Vagina (tissue), 2 donors: ENCODE results near the gene ZSWIM6.

Experiments used
- CTCF ChIP-seq, 3 experiments: fragments of 450-650 bp in 2 of 3; fragments of 200-600 bp in 1 of 3; sonication (generic) in 1 of 3; IDR thresholded peaks; one replicate each; pipeline ENCODE4 v1.5.1; 2017 to 2019; ENCODE audit warnings: antibody characterized with exemption in 3 of 3, mild to moderate bottlenecking in 2 of 3, moderate library complexity in 2 of 3
- POLR2A ChIP-seq, 2 donors: fragments of 450-650 bp; IDR thresholded peaks; one replicate each; pipeline ENCODE4 v1.6.1; 2017; ENCODE audit warnings: antibody characterized with exemption in 2 of 2, mild to moderate bottlenecking in 2 of 2, moderate library complexity in 2 of 2
- POLR2AphosphoS5 ChIP-seq, 2 donors: sonication (generic); formaldehyde crosslinking; IDR thresholded peaks; one replicate each; pipeline ENCODE4 v1.9.0; 2017; ENCODE audit warnings: antibody characterized with exemption in 2 of 2, mild to moderate bottlenecking in 2 of 2, low read depth in 1 of 2; ENCODE audit not compliant: insufficient read depth in 1 of 2

DNA sequence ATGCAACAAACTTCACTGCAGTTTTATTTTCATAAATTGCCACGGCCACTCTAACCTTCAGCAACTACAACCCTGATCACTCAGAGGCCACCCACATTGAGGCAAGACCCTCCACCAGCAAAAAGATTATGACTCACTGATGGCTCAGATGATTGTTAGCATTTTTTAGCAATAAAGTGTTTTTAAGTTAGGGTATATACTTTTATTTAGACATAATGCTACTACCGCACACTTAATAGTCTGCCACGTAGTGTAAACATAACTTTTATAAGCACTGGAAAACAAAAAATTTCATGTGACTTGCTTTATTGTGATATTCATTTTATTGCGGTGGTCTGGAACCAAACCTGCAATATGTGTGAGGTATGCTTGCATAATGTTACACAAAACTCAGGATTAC is 257.9 kb downstream of the ZSWIM6 start:
- TF ChIP-seq CTCF (IDR thresholded peaks at IDR 0.05) (no peak), POLR2AphosphoS5 (IDR thresholded peaks at IDR 0.05; ENCODE audit: insufficient read depth in 1 of 2, low read depth in 1 of 2) (no peak), POLR2A (IDR thresholded peaks at IDR 0.05) (no peak)
